Measurements from ENCODE around the gene RPL10.

The RPL10 gene

DNA sequence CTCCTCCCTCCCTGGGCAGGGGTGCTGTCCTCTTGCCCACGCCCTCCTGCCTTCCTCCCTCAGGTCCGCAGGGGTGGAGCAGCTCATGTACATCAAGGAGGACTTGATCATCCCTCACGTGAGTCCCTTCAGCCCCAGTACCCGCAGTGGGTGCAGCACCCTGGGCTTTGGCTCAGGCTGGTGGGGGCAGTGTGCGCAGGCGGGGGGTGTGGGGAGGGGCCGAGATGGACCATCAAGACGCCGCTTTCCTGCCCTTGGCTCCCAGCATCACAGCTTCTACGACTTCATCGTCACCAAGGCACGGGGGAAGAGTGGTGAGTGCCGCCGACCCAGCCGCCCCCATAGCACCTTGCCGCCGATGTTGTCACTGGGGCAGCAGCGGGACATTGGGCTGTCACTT, 51.4 kb downstream of the RPL10 start:
- no peak for DNase-seq (ENCODE audit: low read depth)

DNA sequence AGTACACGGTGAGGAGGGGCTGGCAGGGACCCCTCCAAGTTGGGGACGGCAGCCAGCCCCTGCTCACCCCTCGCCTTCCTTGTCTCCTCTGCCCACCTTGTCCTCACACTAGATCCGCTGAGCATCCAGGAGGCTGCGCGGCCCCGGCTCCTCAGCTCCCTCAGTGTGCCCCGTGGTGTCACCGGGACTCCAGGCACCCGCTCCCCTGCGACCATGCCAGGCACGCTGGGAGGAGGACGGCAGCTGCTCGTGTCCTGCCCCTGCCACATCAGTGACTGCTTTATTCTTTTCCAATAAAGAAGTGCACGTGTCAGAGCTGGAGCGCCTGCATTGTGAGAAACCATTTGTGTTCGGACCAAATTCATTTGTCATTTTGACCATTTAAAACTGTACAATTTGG, 52.1 kb downstream of the RPL10 start:
- DNase-seq (ENCODE audit: low read depth), result no peak
